Central memory CD8-positive, alpha-beta T cell (primary cell): ENCODE results near the gene ALCAM.

Experiments used
- ATAC-seq: fragments of 150-1000 bp; cut with Tn5 transposase; replicated peaks from 2 replicates; pipeline ENCODE4 v1.10.0; 2022; ENCODE audit warnings: mild to moderate bottlenecking, moderate FRiP score, moderate number of reproducible peaks; ENCODE audit not compliant: poor library complexity, severe bottlenecking; ENCODE audit errors: extremely low read depth
- DNase-seq, 2 donors: peaks; one replicate each; pipeline ENCODE4 v3.0.0; 2021; ENCODE audit warnings: low spot score in 2 of 2
- H3K27ac Mint-ChIP-seq: one replicate; pipeline ENCODE4 v1.8.0; 2022; ENCODE audit warnings: low read depth, mild to moderate bottlenecking, moderate library complexity, mixed read lengths
- H3K27me3 Mint-ChIP-seq: one replicate; pipeline ENCODE4 v1.8.0; 2022; ENCODE audit warnings: mixed read lengths
- H3K36me3 Mint-ChIP-seq: one replicate; pipeline ENCODE4 v1.8.0; 2022; ENCODE audit warnings: mild to moderate bottlenecking, moderate library complexity, mixed read lengths; ENCODE audit not compliant: insufficient read depth
- H3K4me1 Mint-ChIP-seq: one replicate; pipeline ENCODE4 v1.8.0; 2022; ENCODE audit warnings: mixed read lengths
- H3K4me3 Mint-ChIP-seq: one replicate; pipeline ENCODE4 v1.8.0; 2022; ENCODE audit warnings: mild to moderate bottlenecking, moderate library complexity, mixed read lengths
- H3K9me3 Mint-ChIP-seq: one replicate; pipeline ENCODE4 v1.8.0; 2022; ENCODE audit warnings: mixed read lengths

Gene ALCAM

DNA sequence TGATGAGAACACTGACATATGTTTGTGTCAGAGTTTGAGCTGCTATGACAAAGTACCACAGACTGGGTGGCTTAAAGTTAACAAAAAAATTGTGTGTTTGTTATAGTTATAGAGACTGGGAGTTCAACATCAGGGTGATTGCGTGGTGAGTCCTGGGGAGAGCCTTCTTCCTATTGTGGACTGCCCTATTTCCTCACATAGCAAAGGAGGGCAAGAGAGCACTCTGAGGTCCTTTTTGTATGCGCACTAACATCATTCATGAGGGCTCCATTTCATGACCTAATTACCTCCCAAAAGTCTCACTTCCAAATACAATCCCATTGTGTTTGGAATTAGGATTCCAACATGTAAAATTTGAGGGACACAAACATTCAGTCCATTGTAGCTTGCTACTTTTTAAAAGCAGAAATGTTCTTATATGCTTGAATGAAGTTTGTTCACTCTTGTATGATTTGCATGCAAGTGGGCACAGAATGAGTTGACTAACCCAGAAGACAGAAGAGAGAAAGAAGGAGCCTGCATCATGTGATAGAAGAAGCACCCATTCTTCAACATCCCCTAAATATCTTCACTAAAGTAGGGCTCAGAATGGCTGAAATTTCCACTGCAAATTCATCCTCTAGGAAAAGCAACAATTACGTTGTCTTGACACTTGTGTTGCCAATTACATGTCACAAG is 18.9 kb upstream of the ALCAM start:
- Mint-ChIP-seq H3K9me3 (no peaks in the 10 kb centered on the region), H3K27ac (no peak overlapping the region), H3K4me1 (no peaks in the 10 kb centered on the region), H3K27me3 (peaks cover 23% of the 10 kb centered on the region), H3K36me3 (no peaks in the 10 kb centered on the region), H3K4me3 (no peak overlapping the region)
- ATAC-seq (no peak), DNase-seq (no peak)

DNA sequence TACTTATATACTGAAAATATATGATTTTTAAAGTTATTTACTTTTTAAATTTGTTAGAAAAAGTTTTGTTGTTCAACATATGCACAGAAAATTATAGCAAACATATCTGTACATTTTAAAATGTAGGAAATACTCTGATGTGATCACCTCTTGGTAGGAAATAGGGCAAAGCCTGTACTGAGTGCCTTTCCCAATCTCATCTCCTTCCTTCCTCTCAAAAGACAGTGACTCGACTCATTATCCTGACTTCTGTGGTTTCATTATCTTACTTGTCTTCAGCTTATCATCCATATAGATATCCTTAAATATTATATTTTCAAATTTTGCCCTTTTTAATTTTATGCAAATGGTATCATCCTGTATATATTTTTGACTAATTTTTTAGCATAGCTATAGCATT is 18.4 kb upstream of the ALCAM start:
- ATAC-seq: no peak
- no peaks in the 10 kb centered on the region for H3K36me3 Mint-ChIP-seq
- peaks cover 28% of the 10 kb centered on the region for H3K27me3 Mint-ChIP-seq
- no peak overlapping the region for H3K27ac Mint-ChIP-seq
- no peaks in the 10 kb centered on the region for H3K9me3 Mint-ChIP-seq
- no peaks in the 10 kb centered on the region for H3K4me1 Mint-ChIP-seq
- no peak for DNase-seq
- H3K4me3 Mint-ChIP-seq: no peak overlapping the region

DNA sequence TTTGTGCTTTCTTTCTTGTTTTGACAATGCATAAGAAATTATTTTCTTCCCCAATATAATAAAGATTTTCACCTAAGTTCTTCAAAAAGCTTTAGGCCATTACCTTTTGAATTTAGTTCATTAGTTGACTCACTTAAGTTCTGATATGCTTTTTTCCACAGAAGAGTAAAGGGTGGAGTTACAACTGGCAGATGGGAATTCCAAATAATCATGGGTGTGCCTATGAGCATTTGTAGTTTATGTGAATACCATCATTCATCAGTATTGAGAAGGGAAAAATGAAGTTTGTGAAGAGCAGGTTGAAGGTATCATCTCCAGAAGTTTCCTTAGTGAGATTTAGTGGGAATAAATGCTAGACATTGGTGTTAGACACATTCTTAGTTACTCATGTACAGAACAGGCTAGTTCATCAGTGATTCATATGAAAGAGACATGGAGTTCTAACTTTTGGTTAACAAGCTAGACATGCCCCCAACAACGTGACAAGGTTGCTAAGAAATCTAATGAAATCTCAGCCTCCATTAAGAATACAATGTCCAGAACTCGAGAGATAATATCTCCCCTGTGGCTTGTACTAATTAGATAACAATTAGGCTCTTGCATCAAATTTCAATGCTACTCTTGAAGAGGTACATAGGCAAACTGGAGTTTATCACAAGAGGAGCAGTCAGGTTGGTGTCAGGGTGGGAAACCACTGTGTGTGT is 16.9 kb upstream of the ALCAM start:
- Mint-ChIP-seq H3K27ac (no peak overlapping the region), H3K4me1 (no peaks in the 10 kb centered on the region), H3K36me3 (no peaks in the 10 kb centered on the region), H3K9me3 (no peaks in the 10 kb centered on the region), H3K4me3 (no peak overlapping the region), H3K27me3 (peaks cover 43% of the 10 kb centered on the region)
- DNase-seq (no peak), ATAC-seq (no peak)

DNA sequence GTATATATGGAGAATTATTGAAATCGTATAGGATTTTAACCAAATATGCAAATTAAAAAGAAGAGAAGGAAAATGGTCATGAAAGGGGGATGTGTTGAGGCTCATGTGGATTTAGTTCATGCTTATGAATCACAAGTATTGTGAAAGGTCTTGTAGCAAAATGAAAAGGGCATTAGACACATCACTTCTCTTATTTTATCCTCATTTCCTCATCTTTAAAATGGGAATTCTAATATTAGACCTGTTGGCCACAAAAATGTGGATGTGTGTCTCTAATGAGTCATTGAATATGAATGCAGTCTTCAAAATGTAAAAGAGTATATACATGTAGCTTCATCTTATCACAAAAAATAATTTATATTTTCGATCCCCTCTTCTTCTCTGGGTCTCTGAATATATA is 14.9 kb upstream of the ALCAM start:
- Mint-ChIP-seq H3K27me3 (peaks cover 49% of the 10 kb centered on the region), H3K4me3 (no peak overlapping the region), H3K9me3 (no peaks in the 10 kb centered on the region), H3K36me3 (no peaks in the 10 kb centered on the region), H3K4me1 (no peaks in the 10 kb centered on the region), H3K27ac (no peak overlapping the region)
- ATAC-seq (no peak), DNase-seq (no peak)

DNA sequence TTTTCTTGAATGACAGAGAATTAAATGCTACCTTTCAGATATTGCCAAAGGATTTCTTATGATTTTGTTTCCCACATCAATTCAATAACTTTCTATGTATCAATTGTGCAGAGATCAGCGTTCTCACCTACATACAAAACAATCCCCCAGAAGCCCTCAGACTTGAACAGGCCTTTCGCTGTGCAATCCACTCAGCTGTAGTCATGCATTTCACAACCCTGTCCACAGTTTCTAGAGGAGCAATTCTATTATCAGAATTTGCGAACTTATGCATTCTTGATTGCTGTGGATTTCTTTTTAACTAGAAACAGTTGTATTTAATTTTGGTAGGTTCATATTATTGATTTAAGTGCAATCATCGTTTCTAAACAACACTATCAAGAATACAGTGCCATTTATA is 13.7 kb upstream of the ALCAM start:
- H3K27ac Mint-ChIP-seq: no peak overlapping the region
- DNase-seq (no peak), ATAC-seq (no peak)
- H3K36me3 Mint-ChIP-seq: no peaks in the 10 kb centered on the region
- H3K9me3 Mint-ChIP-seq: no peaks in the 10 kb centered on the region
- H3K4me3 Mint-ChIP-seq: no peak overlapping the region
- no peaks in the 10 kb centered on the region for H3K4me1 Mint-ChIP-seq
- H3K27me3 Mint-ChIP-seq: peaks cover 49% of the 10 kb centered on the region

DNA sequence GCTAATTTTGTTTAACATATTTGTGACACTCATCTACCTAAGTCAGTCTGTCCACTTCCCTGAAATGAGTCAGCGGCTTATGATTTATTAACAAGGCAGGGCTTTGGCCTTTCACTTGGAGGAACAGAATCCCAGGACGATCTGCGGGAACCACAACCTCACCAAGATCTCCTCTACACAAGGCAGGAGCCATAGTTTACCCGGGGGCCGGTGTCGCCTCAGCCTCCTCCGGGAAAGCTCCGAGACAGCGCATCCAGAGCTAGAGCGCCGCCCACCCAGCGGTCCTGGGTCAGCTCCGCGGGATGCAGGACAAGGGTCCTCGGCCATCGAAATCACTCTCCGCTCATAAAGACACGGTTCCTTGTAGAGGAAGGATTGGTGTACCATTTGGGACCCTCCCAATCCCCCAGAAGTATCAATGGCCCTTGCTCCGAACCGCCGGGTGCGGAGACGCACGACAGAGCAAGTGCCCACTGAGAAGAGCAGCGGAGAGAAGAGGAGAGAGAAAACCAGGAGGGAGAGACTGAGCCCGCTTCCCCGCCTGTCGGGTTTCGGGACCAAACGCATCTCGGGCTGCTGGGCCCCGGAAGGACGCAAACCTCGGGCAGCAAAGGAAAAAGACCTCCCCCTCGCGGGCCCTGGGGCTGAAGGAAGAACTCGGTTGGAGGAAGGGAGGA is 13.1 kb upstream of the ALCAM start:
- Mint-ChIP-seq H3K4me3 (peak overlapping the region; percentile 39), H3K9me3 (no peaks in the 10 kb centered on the region), H3K36me3 (no peaks in the 10 kb centered on the region), H3K27ac (no peak overlapping the region), H3K27me3 (peaks cover 49% of the 10 kb centered on the region), H3K4me1 (no peaks in the 10 kb centered on the region)
- ATAC-seq: no peak
- DNase-seq: no peak

DNA sequence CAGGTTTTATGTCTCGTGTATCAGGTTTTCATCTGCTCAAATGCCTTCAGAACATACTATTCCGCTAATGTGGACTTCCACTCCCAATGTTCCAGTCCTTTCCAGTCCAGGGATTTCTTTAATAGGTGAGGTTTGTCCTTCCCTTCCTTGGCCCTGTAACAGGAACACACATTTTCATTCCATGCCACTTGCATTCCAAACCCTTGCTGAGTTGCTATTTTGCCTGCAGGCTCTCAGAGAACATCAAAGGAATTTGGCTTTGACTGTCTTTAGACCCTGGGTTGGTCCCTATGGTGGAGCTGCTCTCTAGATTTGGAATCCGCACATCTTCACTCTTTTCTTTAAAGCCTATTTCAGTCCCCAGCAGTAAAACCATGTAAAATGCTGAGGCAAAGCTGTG is 12.3 kb upstream of the ALCAM start:
- Mint-ChIP-seq H3K36me3 (no peaks in the 10 kb centered on the region), H3K4me1 (no peaks in the 10 kb centered on the region), H3K27me3 (peaks cover 49% of the 10 kb centered on the region), H3K9me3 (no peaks in the 10 kb centered on the region), H3K27ac (no peak overlapping the region), H3K4me3 (peak overlapping the region; percentile 39)
- no peak for ATAC-seq
- DNase-seq: no peak

DNA sequence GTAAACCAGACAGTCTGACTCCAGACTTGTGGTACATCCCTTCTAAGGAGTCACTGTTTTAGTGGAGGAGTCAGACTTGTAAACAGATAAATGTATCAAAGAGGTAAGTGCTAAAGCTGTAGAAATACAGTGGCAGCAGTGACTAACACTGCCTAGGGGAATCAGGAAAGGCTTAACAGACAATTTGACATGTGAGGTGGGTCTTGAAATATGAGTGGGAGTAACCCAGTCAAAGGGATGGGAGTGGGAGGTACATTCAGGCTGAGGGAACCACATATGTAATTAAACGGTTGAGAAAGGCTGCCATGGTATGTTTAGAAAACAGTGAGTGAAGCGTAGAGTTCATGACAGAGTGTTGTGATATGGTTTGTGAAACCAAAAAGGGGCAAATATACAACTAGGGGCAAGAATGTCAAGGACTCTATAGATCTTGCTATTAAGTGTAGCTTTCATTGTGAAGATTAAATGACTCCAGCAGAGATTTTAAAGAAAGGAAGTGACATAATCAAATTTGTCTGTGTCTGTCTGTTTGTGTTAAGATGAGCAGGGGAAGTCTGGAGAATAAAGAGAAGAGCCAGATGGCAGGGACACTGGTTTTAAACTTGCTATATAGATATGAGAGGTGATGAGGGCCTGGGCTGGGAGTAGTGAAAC is 11.2 kb upstream of the ALCAM start:
- Mint-ChIP-seq H3K4me1 (no peaks in the 10 kb centered on the region), H3K27me3 (peaks cover 48% of the 10 kb centered on the region), H3K9me3 (no peaks in the 10 kb centered on the region), H3K27ac (no peak overlapping the region), H3K36me3 (no peaks in the 10 kb centered on the region), H3K4me3 (no peak overlapping the region)
- peak; percentile 28 for ATAC-seq
- DNase-seq: no peak

DNA sequence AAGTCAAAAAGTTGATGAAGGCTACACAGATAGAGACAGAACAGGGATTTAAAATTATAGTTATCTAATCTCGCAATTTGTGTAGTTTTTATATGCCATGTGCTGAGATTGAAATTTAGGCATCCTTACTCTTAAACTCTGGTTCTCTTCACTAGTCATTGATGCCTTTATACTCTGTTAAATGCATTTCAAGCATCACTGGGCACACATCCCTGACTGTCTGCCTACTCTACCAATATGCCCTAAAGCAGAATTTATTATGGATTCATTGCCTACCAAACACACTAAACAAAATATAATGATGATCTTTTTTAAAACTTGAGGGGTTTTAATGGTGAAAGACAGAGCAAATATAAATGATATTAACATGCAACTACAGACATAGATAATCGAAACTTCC is 10.3 kb upstream of the ALCAM start:
- no peak overlapping the region for H3K27ac Mint-ChIP-seq
- H3K4me1 Mint-ChIP-seq: no peaks in the 10 kb centered on the region
- ATAC-seq: no peak
- no peaks in the 10 kb centered on the region for H3K9me3 Mint-ChIP-seq
- no peaks in the 10 kb centered on the region for H3K36me3 Mint-ChIP-seq
- no peak for DNase-seq
- H3K27me3 Mint-ChIP-seq: peaks cover 39% of the 10 kb centered on the region
- no peak overlapping the region for H3K4me3 Mint-ChIP-seq

DNA sequence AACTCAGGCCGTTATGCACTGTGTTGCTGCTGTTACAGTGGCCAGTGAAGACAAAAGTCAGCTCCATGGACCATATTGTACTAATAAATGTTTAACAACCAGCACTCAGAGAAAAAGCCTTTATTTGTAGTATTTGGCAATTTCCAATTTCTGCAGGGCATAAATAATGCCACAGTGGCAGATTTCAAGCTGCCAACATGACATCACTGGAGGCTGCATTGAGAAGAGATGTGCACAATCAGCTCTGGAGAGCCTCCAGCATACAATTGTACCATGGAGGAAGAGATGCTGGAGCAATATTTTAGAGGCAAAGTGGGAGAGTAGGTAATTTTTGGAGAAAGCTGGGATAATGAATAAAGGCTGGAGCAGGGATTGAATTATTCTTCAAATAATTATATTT is 9.7 kb upstream of the ALCAM start:
- Mint-ChIP-seq H3K27me3 (peaks cover 34% of the 10 kb centered on the region), H3K36me3 (no peaks in the 10 kb centered on the region)

DNA sequence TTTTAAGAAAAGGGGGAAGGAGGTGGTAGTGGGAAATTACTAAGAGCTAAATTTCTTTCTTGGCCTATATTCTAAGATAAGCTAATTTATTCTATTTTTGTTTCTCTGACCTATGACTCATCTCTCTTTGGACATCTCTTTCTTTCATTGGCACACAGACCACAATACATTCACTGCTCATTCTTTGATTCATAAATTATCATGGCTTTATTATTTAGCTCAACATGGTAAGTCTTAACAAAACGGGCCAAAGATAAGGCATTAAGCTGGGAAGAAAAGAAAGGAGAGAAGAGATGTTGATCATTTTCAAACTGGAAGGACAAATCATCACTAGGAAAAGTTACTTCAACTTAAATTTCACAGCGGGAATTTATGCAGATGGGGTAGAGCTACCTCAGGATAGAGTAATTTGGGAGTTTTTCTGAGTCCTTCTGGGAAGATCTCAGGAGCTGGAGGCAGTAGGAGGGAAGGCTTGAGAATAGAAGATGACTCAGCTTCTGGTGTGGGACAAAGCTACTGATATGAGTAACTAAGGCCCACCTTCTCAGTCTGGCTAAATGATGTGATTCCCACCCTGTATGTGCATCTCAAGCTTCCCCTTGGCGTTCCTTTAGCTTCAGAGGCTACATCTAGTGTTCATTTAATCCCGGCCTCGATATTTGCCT is 7.5 kb upstream of the ALCAM start:
- H3K4me1 Mint-ChIP-seq: no peaks in the 10 kb centered on the region
- DNase-seq: no peak
- no peak overlapping the region for H3K27ac Mint-ChIP-seq
- no peak overlapping the region for H3K4me3 Mint-ChIP-seq
- peaks cover 12% of the 10 kb centered on the region for H3K27me3 Mint-ChIP-seq
- H3K9me3 Mint-ChIP-seq: no peaks in the 10 kb centered on the region
- no peaks in the 10 kb centered on the region for H3K36me3 Mint-ChIP-seq
- ATAC-seq: no peak

More for the DNA sequence above, 9.7 kb upstream of the ALCAM start:
- Mint-ChIP-seq H3K27ac (no peak overlapping the region), H3K4me3 (no peak overlapping the region), H3K4me1 (no peaks in the 10 kb centered on the region), H3K9me3 (no peaks in the 10 kb centered on the region)
- no peak for DNase-seq
- ATAC-seq: no peak

DNA sequence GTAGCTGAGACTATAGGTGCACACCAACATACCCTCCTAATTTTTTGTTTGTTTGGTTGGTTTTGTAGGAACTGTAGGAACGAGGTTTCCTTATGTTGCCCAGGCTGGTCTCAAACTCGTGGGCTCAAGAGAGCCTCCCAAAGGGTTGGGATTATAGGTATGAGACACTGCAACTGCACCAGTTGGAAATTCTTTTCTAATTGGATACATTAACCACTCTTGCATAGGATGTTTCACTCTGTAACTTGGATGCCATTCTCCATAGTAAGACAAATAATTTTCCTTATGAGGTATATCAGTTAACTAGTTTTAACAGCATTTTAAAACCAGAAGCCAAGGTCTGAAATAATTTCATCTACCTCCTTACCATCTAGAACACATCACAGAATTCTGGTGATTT is 6.7 kb upstream of the ALCAM start:
- Mint-ChIP-seq H3K27me3 (peaks cover 5% of the 10 kb centered on the region), H3K9me3 (no peaks in the 10 kb centered on the region), H3K36me3 (no peaks in the 10 kb centered on the region), H3K27ac (no peak overlapping the region), H3K4me1 (no peaks in the 10 kb centered on the region), H3K4me3 (no peak overlapping the region)
- DNase-seq (no peak), ATAC-seq (no peak)
